ENCODE data around the gene UVRAG. TPM values are rescaled to one million over a fixed set of nuclear protein-coding genes. Genes with fewer than 3 reads are reported as not detected.

UVRAG gene
- total RNA-seq, 1 experiment from 2014 or later = 31.3 TPM

- peaks cover 6% of the 10 kb centered on the region for H3K4me1 Mint-ChIP-seq (ENCODE audit: low read depth, unreplicated experiment)
- no peaks in the 10 kb centered on the region for H3K36me3 ChIP-seq (ENCODE audit: control insufficient read depth, insufficient read depth, low read length)
- BruUV-seq (replicated peaks) = no TSS peak
- CTCF ChIA-PET = interaction anchor here (0.6 kb wide), 1 partner anchor 139 kb away, joined by 3 read pairs; no protein-coding TSS in a partner anchor
- H3K27me3 ChIP-seq (replicated peaks; ENCODE audit: control insufficient read depth, insufficient read depth, low read length) = no peaks in the 10 kb centered on the region
- no peaks in the 10 kb centered on the region for H3K27me3 Mint-ChIP-seq (ENCODE audit: insufficient read depth, unreplicated experiment)
- DNase-seq = no peak
- no peak overlapping the region for H3K4me3 Mint-ChIP-seq (ENCODE audit: unreplicated experiment)
- H3K36me3 Mint-ChIP-seq (ENCODE audit: insufficient read depth, unreplicated experiment) = no peaks in the 10 kb centered on the region
- POLR2A ChIA-PET = no interaction called here
- no peak overlapping the region for H3K27ac Mint-ChIP-seq (ENCODE audit: unreplicated experiment)
- H3K4me1 ChIP-seq = no peaks in the 10 kb centered on the region
- no peak for TF ChIP-seq CTCF (IDR thresholded peaks at IDR 0.05; ENCODE audit: insufficient read depth in 1 of 2, low read depth in 1 of 2, low read length in 1 of 2, severe bottlenecking in 1 of 2, unreplicated experiment in 1 of 2)
- intact Hi-C loops (cut with micrococcal nuclease; ENCODE audit: unreplicated experiment) = no loop called here
- H3K9me3 ChIP-seq = peaks cover 2% of the 10 kb centered on the region; the same call in 1 of the 2 replicates
- H3K9me3 Mint-ChIP-seq (ENCODE audit: unreplicated experiment) = no peaks in the 10 kb centered on the region
- H3K4me3 ChIP-seq (ENCODE audit: low read depth, low read length) = no peak overlapping the region
These were observed 30.3 kb downstream of the UVRAG start for GRCh38 chr11:75845324-75845723.

- intact Hi-C loops (cut with micrococcal nuclease; ENCODE audit: unreplicated experiment) = no loop called here
- Mint-ChIP-seq H3K4me1 (ENCODE audit: low read depth, unreplicated experiment) (no peaks in the 10 kb centered on the region), H3K36me3 (ENCODE audit: insufficient read depth, unreplicated experiment) (peaks cover 6% of the 10 kb centered on the region), H3K27ac (ENCODE audit: unreplicated experiment) (no peak overlapping the region), H3K27me3 (ENCODE audit: insufficient read depth, unreplicated experiment) (no peaks in the 10 kb centered on the region), H3K9me3 (ENCODE audit: unreplicated experiment) (no peaks in the 10 kb centered on the region), H3K4me3 (ENCODE audit: unreplicated experiment) (no peak overlapping the region)
- TF ChIP-seq CTCF (IDR thresholded peaks at IDR 0.05; ENCODE audit: insufficient read depth in 1 of 2, low read depth in 1 of 2, low read length in 1 of 2, severe bottlenecking in 1 of 2, unreplicated experiment in 1 of 2) = no peak
- no peak overlapping the region for H3K4me3 ChIP-seq (ENCODE audit: low read depth, low read length)
- POLR2A ChIA-PET = no interaction called here
- no peak for DNase-seq
- peaks cover 2% of the 10 kb centered on the region; the same call in 1 of the 2 replicates for H3K9me3 ChIP-seq
- no peaks in the 10 kb centered on the region for H3K4me1 ChIP-seq
- CTCF ChIA-PET = no interaction called here
- no TSS peak for BruUV-seq (replicated peaks)
- H3K27me3 ChIP-seq (replicated peaks; ENCODE audit: control insufficient read depth, insufficient read depth, low read length) = no peaks in the 10 kb centered on the region
- no peaks in the 10 kb centered on the region for H3K36me3 ChIP-seq (ENCODE audit: control insufficient read depth, insufficient read depth, low read length)
These were observed 34.9 kb downstream of the UVRAG start for GRCh38 chr11:75849894-75850293.

GRCh38 chr11:75850787-75851186 is 35.8 kb downstream of the UVRAG start:
- Mint-ChIP-seq H3K27ac (ENCODE audit: unreplicated experiment) (no peak overlapping the region), H3K9me3 (ENCODE audit: unreplicated experiment) (no peaks in the 10 kb centered on the region)
- TF ChIP-seq CTCF (IDR thresholded peaks at IDR 0.05; ENCODE audit: insufficient read depth in 1 of 2, low read depth in 1 of 2, low read length in 1 of 2, severe bottlenecking in 1 of 2, unreplicated experiment in 1 of 2) = no peak

More at GRCh38 chr11:75850787-75851186, 35.8 kb downstream of the UVRAG start:
- Mint-ChIP-seq H3K4me3 (ENCODE audit: unreplicated experiment) (no peak overlapping the region), H3K4me1 (ENCODE audit: low read depth, unreplicated experiment) (no peaks in the 10 kb centered on the region), H3K36me3 (ENCODE audit: insufficient read depth, unreplicated experiment) (peaks cover 13% of the 10 kb centered on the region), H3K27me3 (ENCODE audit: insufficient read depth, unreplicated experiment) (no peaks in the 10 kb centered on the region)
- no peak overlapping the region for H3K4me3 ChIP-seq (ENCODE audit: low read depth, low read length)
- H3K36me3 ChIP-seq (ENCODE audit: control insufficient read depth, insufficient read depth, low read length) = no peaks in the 10 kb centered on the region
- DNase-seq = no peak
- H3K27me3 ChIP-seq (replicated peaks; ENCODE audit: control insufficient read depth, insufficient read depth, low read length) = no peaks in the 10 kb centered on the region
- 0 out of 2 replicates have a peak, but pooled peaks cover 2% of the 10 kb centered on the region for H3K9me3 ChIP-seq
- CTCF ChIA-PET = no interaction called here
- no TSS peak for BruUV-seq (replicated peaks)
- H3K4me1 ChIP-seq = no peaks in the 10 kb centered on the region
- intact Hi-C loops (cut with micrococcal nuclease; ENCODE audit: unreplicated experiment) = no loop called here
- POLR2A ChIA-PET = no interaction called here

Data from Caco-2 (cell line).